HL-60 (cell line): ENCODE measurements around the gene PSMG3.

Source experiments
- CTCF ChIP-seq: IDR thresholded peaks from one replicate; pipeline ENCODE4 v1.5.1; 2011; ENCODE audit warnings: low read length, control low read depth, inconsistent platforms; ENCODE audit not compliant: insufficient read depth
- POLR2AphosphoS5 ChIP-seq: IDR thresholded peaks from 2 replicates; pipeline ENCODE4 v1.6.1; 2012; ENCODE audit warnings: low read depth
- REST ChIP-seq: IDR thresholded peaks from 2 replicates; pipeline ENCODE4 v1.6.1; 2012; ENCODE audit warnings: low read depth; ENCODE audit not compliant: insufficient replicate concordance

- TF ChIP-seq REST (no peak), POLR2AphosphoS5 (no peak), CTCF (no peak)
These were observed 11.5 kb downstream of the PSMG3 start for GRCh38 chr7:1558181-1558811.
